HCT116 (cell line): ENCODE data around the gene HTR3A.

Source experiments
- POLR2A ChIP-seq: IDR thresholded peaks from 2 replicates; pipeline ENCODE4 v1.7.0; 2011; ENCODE audit warnings: borderline replicate concordance; ENCODE audit not compliant: insufficient read depth, insufficient read length; ENCODE audit errors: extremely low read depth
- TF ChIP-seq, protein P1 (sequence below), 3 experiments: fragments of 200-600 bp in 1 of 3; sonication (generic) in 1 of 3; IDR thresholded peaks in 2 of 3; conservative IDR thresholded peaks in 1 of 3; 2 replicates each; pipeline ENCODE4 v1.5.1; 2012 to 2017; ENCODE audit warnings: low read depth in 2 of 3, low read length in 2 of 3, antibody characterized with exemption in 1 of 3, borderline replicate concordance in 1 of 3, control low read depth in 1 of 3, mild to moderate bottlenecking in 1 of 3, mixed read lengths in 1 of 3, mixed run types in 1 of 3, moderate library complexity in 1 of 3; ENCODE audit not compliant: insufficient read depth in 1 of 3

DNA sequence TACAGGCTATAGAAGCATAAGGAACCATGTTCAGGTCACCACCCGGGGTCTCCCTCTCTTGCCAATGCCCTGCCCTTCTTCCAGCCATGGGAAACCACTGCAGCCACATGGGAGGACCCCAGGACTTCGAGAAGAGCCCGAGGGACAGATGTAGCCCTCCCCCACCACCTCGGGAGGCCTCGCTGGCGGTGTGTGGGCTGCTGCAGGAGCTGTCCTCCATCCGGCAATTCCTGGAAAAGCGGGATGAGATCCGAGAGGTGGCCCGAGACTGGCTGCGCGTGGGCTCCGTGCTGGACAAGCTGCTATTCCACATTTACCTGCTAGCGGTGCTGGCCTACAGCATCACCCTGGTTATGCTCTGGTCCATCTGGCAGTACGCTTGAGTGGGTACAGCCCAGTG lies 14.5 kb downstream of the HTR3A start:
- no peak for TF ChIP-seq POLR2A
- TF ChIP-seq, protein P1, sequence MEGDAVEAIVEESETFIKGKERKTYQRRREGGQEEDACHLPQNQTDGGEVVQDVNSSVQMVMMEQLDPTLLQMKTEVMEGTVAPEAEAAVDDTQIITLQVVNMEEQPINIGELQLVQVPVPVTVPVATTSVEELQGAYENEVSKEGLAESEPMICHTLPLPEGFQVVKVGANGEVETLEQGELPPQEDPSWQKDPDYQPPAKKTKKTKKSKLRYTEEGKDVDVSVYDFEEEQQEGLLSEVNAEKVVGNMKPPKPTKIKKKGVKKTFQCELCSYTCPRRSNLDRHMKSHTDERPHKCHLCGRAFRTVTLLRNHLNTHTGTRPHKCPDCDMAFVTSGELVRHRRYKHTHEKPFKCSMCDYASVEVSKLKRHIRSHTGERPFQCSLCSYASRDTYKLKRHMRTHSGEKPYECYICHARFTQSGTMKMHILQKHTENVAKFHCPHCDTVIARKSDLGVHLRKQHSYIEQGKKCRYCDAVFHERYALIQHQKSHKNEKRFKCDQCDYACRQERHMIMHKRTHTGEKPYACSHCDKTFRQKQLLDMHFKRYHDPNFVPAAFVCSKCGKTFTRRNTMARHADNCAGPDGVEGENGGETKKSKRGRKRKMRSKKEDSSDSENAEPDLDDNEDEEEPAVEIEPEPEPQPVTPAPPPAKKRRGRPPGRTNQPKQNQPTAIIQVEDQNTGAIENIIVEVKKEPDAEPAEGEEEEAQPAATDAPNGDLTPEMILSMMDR (IDR thresholded peaks at IDR 0.05 in 2 of 3, conservative IDR thresholded peaks at IDR 0.05 in 1 of 3; ENCODE audit: borderline replicate concordance in 1 of 3, insufficient read depth in 1 of 3, low read depth in 2 of 3, low read length in 2 of 3): no peak
